Activated CD4-positive, alpha-beta T cell treated with anti-CD3 and anti-CD28 coated beads, Interleukin-2, amount 50 U/mL, for 24 hours (primary cell): ENCODE data around the gene ANXA5.
"Not testable (repeated sequence)": the region's sequence is repeated elsewhere in the genome, so short reads cannot be mapped to it uniquely, and the experiment has no call there.

Source experiments
- DNase-seq, 2 donors: peaks; one replicate each; pipeline ENCODE4 v3.0.0-alpha.2; 2020; ENCODE audit warnings: low read depth in 1 of 2, low spot score in 1 of 2

Gene ANXA5

GRCh38 chr4:121679951-121680350 lies 16.8 kb downstream of the ANXA5 start:
- DNase-seq = no peak

GRCh38 chr4:121679267-121679666 lies 17.5 kb downstream of the ANXA5 start:
- no peak for DNase-seq

- no peak for DNase-seq
Measured at GRCh38 chr4:121677524-121677923, 19.3 kb downstream of the ANXA5 start.

GRCh38 chr4:121676345-121677075 lies 20.3 kb downstream of the ANXA5 start:
- DNase-seq = no peak

GRCh38 chr4:121675715-121676114 lies 21.1 kb downstream of the ANXA5 start:
- no peak for DNase-seq

- DNase-seq = no peak
Measured at GRCh38 chr4:121674696-121675095, 22.1 kb downstream of the ANXA5 start.

- DNase-seq = no peak
Measured at GRCh38 chr4:121674191-121674590, 22.6 kb downstream of the ANXA5 start.

GRCh38 chr4:121669163-121669550 lies 27.6 kb downstream of the ANXA5 start:
- DNase-seq = no peak

- DNase-seq = no peak
Measured at GRCh38 chr4:121668368-121669162, 28.2 kb downstream of the ANXA5 start.

GRCh38 chr4:121666091-121666679 lies 30.6 kb downstream of the ANXA5 start:
- DNase-seq = no peak

- DNase-seq = no peak
Measured at GRCh38 chr4:121665371-121665770, 31.4 kb downstream of the ANXA5 start.

GRCh38 chr4:121662225-121662624 lies 34.6 kb downstream of the ANXA5 start:
- DNase-seq = no peak

GRCh38 chr4:121660175-121660933 lies 36.4 kb downstream of the ANXA5 start:
- DNase-seq = not testable (repeated sequence)

GRCh38 chr4:121658125-121658524 lies 38.7 kb downstream of the ANXA5 start:
- DNase-seq = no peak

GRCh38 chr4:121656269-121656641 lies 40.5 kb downstream of the ANXA5 start:
- peak in 1 of 2 donors; percentile 5 for DNase-seq

- DNase-seq = no peak
Measured at GRCh38 chr4:121655320-121656268, 41.2 kb downstream of the ANXA5 start.

GRCh38 chr4:121654738-121655137 lies 42.0 kb downstream of the ANXA5 start:
- DNase-seq = no peak

- no peak for DNase-seq
Measured at GRCh38 chr4:121653986-121654385, 42.8 kb downstream of the ANXA5 start.

GRCh38 chr4:121653214-121653613 lies 43.6 kb downstream of the ANXA5 start:
- no peak for DNase-seq

GRCh38 chr4:121651597-121651996 lies 45.2 kb downstream of the ANXA5 start:
- no peak for DNase-seq
